Natural killer cell treated with Interleukin-12 subunit alpha and Interleukin-12 subunit beta and Interleukin-15 and Interleukin-18, amount 100 ng/mL, for 72 hours (primary cell): Measurements from ENCODE around the gene IFNAR2. TPM values are rescaled to one million over a fixed set of nuclear protein-coding genes. Genes with fewer than 3 reads are reported as not detected.
"Not testable (repeated sequence)": the region's sequence is repeated elsewhere in the genome, so short reads cannot be mapped to it uniquely, and the experiment has no call there.

ENCODE experiments used
- ATAC-seq, 2 donors: fragments of 150-1000 bp; cut with Tn5 transposase in 1 of 2; sonication (Bioruptor Pico), chemical (Tn5 transposase) in 1 of 2; 2 replicates each; pipeline ENCODE4 v1.10.0; 2021
- DNase-seq: peaks from one replicate; pipeline ENCODE4 v3.0.0; 2022; ENCODE audit warnings: low spot score
- H3K27ac Mint-ChIP-seq, 2 donors: 1 replicate in 1 of 2; 2 replicates in 1 of 2; pipeline ENCODE4 v1.8.0; 2022; ENCODE audit warnings: mixed read lengths in 2 of 2, mild to moderate bottlenecking in 1 of 2, moderate library complexity in 1 of 2
- H3K27me3 Mint-ChIP-seq, 2 donors: 1 replicate in 1 of 2; 2 replicates in 1 of 2; pipeline ENCODE4 v1.8.0; 2022; ENCODE audit warnings: mixed read lengths in 2 of 2
- H3K36me3 Mint-ChIP-seq: one replicate; pipeline ENCODE4 v1.8.0; 2022; ENCODE audit warnings: mixed read lengths
- H3K4me1 Mint-ChIP-seq, 2 donors: 1 replicate in 1 of 2; 2 replicates in 1 of 2; pipeline ENCODE4 v1.8.0; 2022; ENCODE audit warnings: low read depth in 2 of 2, mixed read lengths in 2 of 2, mild to moderate bottlenecking in 1 of 2
- H3K4me3 Mint-ChIP-seq: one replicate; pipeline ENCODE4 v1.8.0; 2022; ENCODE audit warnings: mixed read lengths
- H3K9me3 Mint-ChIP-seq: 2 replicates; pipeline ENCODE4 v1.8.0; 2022; ENCODE audit warnings: mixed read lengths
- total RNA-seq, 2 donors: library from RNA; stranded (reverse); gene quantifications; one replicate each; pipeline ENCODE4 v1.2.3, GENCODE V29; 2022

Gene IFNAR2
- total RNA-seq, 2 donors from 2014 or later, result 16.9 to 17.6 TPM

DNA sequence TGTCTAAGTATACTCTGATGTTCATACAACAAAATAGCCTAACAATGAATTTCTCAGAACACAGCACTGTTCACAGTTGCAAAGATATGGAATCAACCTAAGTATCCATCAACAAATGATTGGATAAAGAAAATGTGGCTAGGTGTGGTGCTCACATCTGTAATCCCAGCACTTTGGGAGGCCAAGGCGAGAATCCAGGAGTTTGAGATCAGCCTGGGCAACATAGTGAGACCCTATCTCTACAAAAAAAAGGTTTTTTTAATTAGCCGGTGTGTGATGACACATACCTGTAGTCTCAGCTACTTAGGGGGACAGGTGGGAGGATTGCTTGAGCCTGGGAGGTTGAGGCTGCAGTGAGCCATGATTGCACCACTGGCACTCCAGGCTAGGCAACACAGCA lies 10.7 kb downstream of the IFNAR2 start:
- peak overlapping the region; percentile 64 for H3K4me3 Mint-ChIP-seq
- ATAC-seq (no peak), DNase-seq (no peak)
- H3K36me3 Mint-ChIP-seq, result no peaks in the 10 kb centered on the region
- H3K4me1 Mint-ChIP-seq, result peaks cover 62 to 74% of the 10 kb centered on the region in 2 donors
- H3K27ac Mint-ChIP-seq, result peak overlapping the region; percentile 82 to 83
- no peaks in the 10 kb centered on the region for H3K27me3 Mint-ChIP-seq
- no peaks in the 10 kb centered on the region for H3K9me3 Mint-ChIP-seq

GRCh38 chr21:33241846-33242245 lies 12.1 kb downstream of the IFNAR2 start:
- no peaks in the 10 kb centered on the region for H3K9me3 Mint-ChIP-seq
- no peaks in the 10 kb centered on the region for H3K27me3 Mint-ChIP-seq
- H3K4me3 Mint-ChIP-seq, result peak overlapping the region; percentile 48
- peaks cover 66 to 81% of the 10 kb centered on the region in 2 donors for H3K4me1 Mint-ChIP-seq
- DNase-seq, result no peak
- H3K36me3 Mint-ChIP-seq, result peaks cover 13% of the 10 kb centered on the region
- no peak for ATAC-seq
- H3K27ac Mint-ChIP-seq, result peak overlapping the region; percentile 66 to 88

GRCh38 chr21:33242846-33243245 lies 13.1 kb downstream of the IFNAR2 start:
- Mint-ChIP-seq H3K36me3 (peaks cover 19% of the 10 kb centered on the region), H3K4me1 (peaks cover 64 to 79% of the 10 kb centered on the region in 2 donors), H3K27ac (peak overlapping the region in 1 of 2 donors; percentile 98)
- not testable (repeated sequence) for ATAC-seq, H3K4me3 Mint-ChIP-seq, H3K27me3 Mint-ChIP-seq, H3K9me3 Mint-ChIP-seq, DNase-seq

DNA sequence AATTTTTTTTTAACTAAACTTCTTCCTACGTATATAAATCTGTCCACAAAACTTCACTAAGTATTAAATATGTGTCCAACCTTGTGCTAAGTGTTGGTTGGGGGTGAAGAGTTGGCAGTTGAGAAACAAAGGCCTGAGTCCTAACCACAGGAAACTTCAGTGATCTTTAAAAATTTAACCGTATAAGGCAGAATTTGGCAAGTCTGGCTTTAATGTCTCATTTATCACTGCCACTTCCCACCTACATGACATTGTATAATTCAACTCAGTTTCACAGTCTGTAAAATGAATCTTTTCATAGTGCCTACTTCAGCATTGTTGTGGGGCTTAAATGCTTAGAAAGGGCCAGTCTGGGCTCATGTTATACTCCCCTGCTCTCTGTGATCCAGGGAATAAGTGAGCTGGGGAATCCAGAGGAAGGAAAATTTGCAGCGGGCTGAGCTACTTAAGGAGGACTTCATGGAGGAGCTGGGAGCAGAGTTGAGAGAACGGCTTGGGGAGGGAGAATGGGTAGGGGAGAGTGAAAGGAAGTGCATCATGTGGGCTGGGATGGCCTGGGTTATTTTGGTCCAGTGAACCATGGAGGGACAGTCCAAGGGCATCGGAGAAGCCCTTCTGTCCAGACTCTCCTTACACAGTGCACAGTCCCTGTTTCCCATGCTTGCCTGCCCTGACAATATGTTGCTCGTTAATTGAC lies 14.5 kb downstream of the IFNAR2 start:
- DNase-seq (no peak), ATAC-seq (peak; percentile 63 to 74)
- H3K36me3 Mint-ChIP-seq, result peaks cover 26% of the 10 kb centered on the region
- H3K4me1 Mint-ChIP-seq, result peaks cover 64 to 75% of the 10 kb centered on the region in 2 donors
- no peaks in the 10 kb centered on the region for H3K9me3 Mint-ChIP-seq
- peak overlapping the region; percentile 43 for H3K4me3 Mint-ChIP-seq
- H3K27me3 Mint-ChIP-seq, result no peaks in the 10 kb centered on the region
- peak overlapping the region; percentile 63 to 98 for H3K27ac Mint-ChIP-seq

DNA sequence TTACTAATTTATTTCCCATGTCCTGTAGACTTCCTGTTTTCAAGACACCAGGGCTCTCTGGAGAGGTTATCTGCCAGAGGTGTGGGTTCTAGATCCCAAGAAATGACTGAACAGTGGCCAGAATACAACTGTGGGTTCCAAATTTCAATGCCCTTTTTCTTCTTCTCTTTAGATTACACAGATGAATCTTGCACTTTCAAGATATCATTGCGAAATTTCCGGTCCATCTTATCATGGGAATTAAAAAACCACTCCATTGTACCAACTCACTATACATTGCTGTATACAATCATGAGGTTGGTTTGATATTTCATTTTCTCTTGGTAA lies 15.0 kb downstream of the IFNAR2 start:
- Mint-ChIP-seq H3K4me1 (peaks cover 66 to 75% of the 10 kb centered on the region in 2 donors), H3K9me3 (no peaks in the 10 kb centered on the region), H3K27me3 (no peaks in the 10 kb centered on the region), H3K4me3 (peak overlapping the region; percentile 43), H3K27ac (peak overlapping the region; percentile 63 to 98), H3K36me3 (peaks cover 30% of the 10 kb centered on the region)
- DNase-seq (no peak), ATAC-seq (peak; percentile 59 to 63)

- H3K9me3 Mint-ChIP-seq, result no peaks in the 10 kb centered on the region
- H3K27me3 Mint-ChIP-seq, result no peaks in the 10 kb centered on the region
- no peak for DNase-seq
- peak overlapping the region; percentile 63 to 98 for H3K27ac Mint-ChIP-seq
- H3K4me3 Mint-ChIP-seq, result peak overlapping the region; percentile 43
- H3K4me1 Mint-ChIP-seq, result peaks cover 62 to 75% of the 10 kb centered on the region in 2 donors
- peaks cover 32% of the 10 kb centered on the region for H3K36me3 Mint-ChIP-seq
- no peak for ATAC-seq
These were observed 15.7 kb downstream of the IFNAR2 start for GRCh38 chr21:33245289-33245918.

GRCh38 chr21:33246506-33246905 lies 16.8 kb downstream of the IFNAR2 start:
- Mint-ChIP-seq H3K27me3 (no peaks in the 10 kb centered on the region), H3K27ac (peak overlapping the region; percentile 19 to 72), H3K4me3 (no peak overlapping the region), H3K4me1 (peaks cover 67 to 80% of the 10 kb centered on the region in 2 donors), H3K36me3 (peaks cover 41% of the 10 kb centered on the region), H3K9me3 (no peaks in the 10 kb centered on the region)
- no peak for DNase-seq
- no peak for ATAC-seq

DNA sequence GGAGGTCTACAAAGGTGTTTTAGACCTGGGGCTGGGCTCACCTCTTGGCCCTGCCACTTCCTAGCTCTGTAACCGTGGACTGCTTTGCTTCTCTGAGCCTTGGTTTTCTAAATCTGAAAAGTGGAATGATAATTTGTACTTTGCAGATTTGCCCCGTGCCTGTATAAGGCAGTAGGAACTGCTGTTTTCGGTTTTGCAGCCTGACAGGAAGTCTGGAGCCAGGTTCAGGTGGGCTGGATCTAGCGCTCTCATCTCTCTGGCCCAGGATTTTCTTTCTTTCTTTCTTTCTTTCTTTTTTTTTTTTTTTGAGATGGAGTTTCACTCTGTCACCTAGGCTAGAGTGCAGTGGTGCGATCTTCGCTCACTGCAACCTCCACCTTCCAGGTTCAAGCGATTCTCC lies 17.2 kb downstream of the IFNAR2 start:
- ATAC-seq, result no peak
- Mint-ChIP-seq H3K27ac (peak overlapping the region; percentile 19 to 72), H3K36me3 (peaks cover 41% of the 10 kb centered on the region), H3K4me3 (no peak overlapping the region), H3K4me1 (peaks cover 64 to 76% of the 10 kb centered on the region in 2 donors), H3K27me3 (no peaks in the 10 kb centered on the region), H3K9me3 (no peaks in the 10 kb centered on the region)
- no peak for DNase-seq

GRCh38 chr21:33247599-33247998 lies 17.9 kb downstream of the IFNAR2 start:
- H3K27me3 Mint-ChIP-seq, result no peaks in the 10 kb centered on the region
- no peak for DNase-seq
- peaks cover 60 to 72% of the 10 kb centered on the region in 2 donors for H3K4me1 Mint-ChIP-seq
- H3K36me3 Mint-ChIP-seq, result peaks cover 42% of the 10 kb centered on the region
- no peaks in the 10 kb centered on the region for H3K9me3 Mint-ChIP-seq
- H3K27ac Mint-ChIP-seq, result peak overlapping the region; percentile 30 to 72
- H3K4me3 Mint-ChIP-seq, result no peak overlapping the region
- ATAC-seq, result no peak

DNA sequence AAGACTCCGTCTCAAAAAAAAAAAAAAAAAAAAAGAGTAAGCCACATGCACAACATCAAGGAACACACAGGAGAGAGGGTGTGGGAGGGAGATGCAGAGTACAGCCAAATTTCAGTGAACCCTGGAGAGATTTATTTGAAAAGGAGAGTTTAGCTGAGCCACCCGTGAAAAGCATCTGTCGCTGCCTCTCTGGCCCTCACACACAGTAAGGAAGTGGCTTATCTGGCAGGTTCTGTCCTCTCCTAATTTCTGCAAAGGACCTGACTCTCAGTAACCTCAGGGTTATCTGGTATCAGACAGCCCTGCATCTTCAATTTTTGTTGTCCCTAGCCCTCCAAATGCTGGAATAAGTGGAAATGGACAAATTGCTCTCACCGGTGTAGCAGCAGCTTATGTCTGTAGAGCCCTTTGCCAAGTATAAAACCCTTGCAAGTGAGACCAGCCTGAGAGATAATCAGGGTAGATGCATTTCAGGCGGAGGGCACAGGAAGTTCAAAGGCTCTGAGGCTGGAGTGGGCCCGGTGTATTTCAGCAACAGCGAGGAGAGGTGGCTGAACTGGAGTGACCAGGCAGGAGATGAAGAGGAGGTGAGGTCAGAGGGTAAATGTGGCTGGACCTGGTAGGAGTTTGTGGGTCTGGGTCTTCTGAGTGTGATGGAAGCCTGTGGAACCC lies 19.7 kb downstream of the IFNAR2 start:
- DNase-seq (no peak), ATAC-seq (peak; percentile 65 to 67)
- H3K9me3 Mint-ChIP-seq, result no peaks in the 10 kb centered on the region
- H3K27ac Mint-ChIP-seq, result peak overlapping the region; percentile 68 to 72
- peaks cover 55 to 58% of the 10 kb centered on the region in 2 donors for H3K4me1 Mint-ChIP-seq
- no peaks in the 10 kb centered on the region for H3K27me3 Mint-ChIP-seq
- peaks cover 49% of the 10 kb centered on the region for H3K36me3 Mint-ChIP-seq
- no peak overlapping the region for H3K4me3 Mint-ChIP-seq

GRCh38 chr21:33251119-33251518 lies 21.4 kb downstream of the IFNAR2 start:
- H3K9me3 Mint-ChIP-seq, result no peaks in the 10 kb centered on the region
- no peak overlapping the region for H3K4me3 Mint-ChIP-seq
- H3K4me1 Mint-ChIP-seq, result peaks cover 46 to 47% of the 10 kb centered on the region in 2 donors
- H3K27me3 Mint-ChIP-seq, result no peaks in the 10 kb centered on the region
- H3K36me3 Mint-ChIP-seq, result peaks cover 43% of the 10 kb centered on the region
- ATAC-seq (no peak), DNase-seq (no peak)
- peak overlapping the region in 1 of 2 donors; percentile 72 for H3K27ac Mint-ChIP-seq

- DNase-seq, H3K27me3 Mint-ChIP-seq, H3K4me3 Mint-ChIP-seq, H3K9me3 Mint-ChIP-seq, ATAC-seq: not testable (repeated sequence)
- peak overlapping the region in 1 of 2 donors; percentile 5 for H3K27ac Mint-ChIP-seq
- peaks cover 34% of the 10 kb centered on the region for H3K36me3 Mint-ChIP-seq
- H3K4me1 Mint-ChIP-seq, result peaks cover 37 to 40% of the 10 kb centered on the region in 2 donors
These were observed 23.6 kb downstream of the IFNAR2 start for GRCh38 chr21:33253382-33253781.

GRCh38 chr21:33254766-33255165 lies 25.0 kb downstream of the IFNAR2 start:
- H3K27ac Mint-ChIP-seq, result peak overlapping the region in 1 of 2 donors; percentile 28
- H3K36me3 Mint-ChIP-seq, result peaks cover 26% of the 10 kb centered on the region
- no peaks in the 10 kb centered on the region for H3K27me3 Mint-ChIP-seq
- ATAC-seq (no peak), DNase-seq (no peak)
- no peaks in the 10 kb centered on the region for H3K9me3 Mint-ChIP-seq
- no peak overlapping the region for H3K4me3 Mint-ChIP-seq
- peaks cover 31 to 35% of the 10 kb centered on the region in 2 donors for H3K4me1 Mint-ChIP-seq

DNA sequence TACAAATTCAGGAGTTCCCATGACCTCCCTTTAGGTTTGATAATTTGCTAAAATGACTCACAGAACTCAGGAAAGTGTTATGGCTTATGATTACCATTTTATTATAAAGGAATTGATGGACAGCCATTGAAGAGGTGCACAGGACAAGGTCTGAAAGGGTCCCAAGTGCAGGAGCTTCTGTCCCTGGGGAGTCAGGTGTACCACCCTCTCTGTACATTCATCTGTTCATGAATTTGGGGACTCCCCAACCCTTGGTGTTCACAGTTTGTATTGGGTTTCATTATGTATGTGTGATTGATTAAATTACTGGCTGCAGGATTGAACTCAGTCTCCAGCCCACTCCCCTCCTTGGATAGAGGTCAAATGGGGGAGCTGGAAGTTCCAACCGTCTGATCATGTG lies 25.7 kb downstream of the IFNAR2 start:
- Mint-ChIP-seq H3K4me3 (no peak overlapping the region), H3K27me3 (no peaks in the 10 kb centered on the region), H3K27ac (no peak overlapping the region), H3K4me1 (peaks cover 33 to 35% of the 10 kb centered on the region in 2 donors), H3K36me3 (peaks cover 24% of the 10 kb centered on the region), H3K9me3 (no peaks in the 10 kb centered on the region)
- ATAC-seq (peak in 1 of 2 donors; percentile 52), DNase-seq (no peak)
